Measurements from ENCODE around the gene PCDH19. TPM values are rescaled to one million over a fixed set of nuclear protein-coding genes. Genes with fewer than 3 reads are reported as not detected.

The PCDH19 gene
- total and polyA plus RNA-seq, 10 of the 15 experiments (the other 5 are each of a cell fraction or from before 2014, with no cell fraction given), result 0.01 TPM; not detected in 9

GRCh38 chrX:100405424-100405823 is 4.6 kb downstream of the PCDH19 start:
- DNase-seq (ENCODE audit: low read depth, low spot score) (no peak), FAIRE-seq (no peak), ATAC-seq (no peak)
- H4K20me1 ChIP-seq (ENCODE audit: control insufficient read depth, insufficient read depth), result no peaks in the 10 kb centered on the region; the same call in 1 of the 2 replicates
- ChIA-PET POLR2A (no interaction called here), RAD21 (ENCODE audit: unreplicated experiment) (no interaction called here), CTCF (no interaction called here), SMC1A (ENCODE audit: uncharacterized antibody, unreplicated experiment) (no interaction called here)
- no TSS peak for BruUV-seq (replicated peaks)
- H3K9me3 ChIP-seq (replicated peaks; ENCODE audit: control insufficient read depth, insufficient read depth, low read length), result peaks cover 15% of the 10 kb centered on the region; the same call in 1 of the 3 replicates
- H3K4me1 ChIP-seq (ENCODE audit: control insufficient read depth, insufficient read depth, low read length), result no peaks in the 10 kb centered on the region
- H3K27ac ChIP-seq (ENCODE audit: control insufficient read depth, insufficient read depth), result no peak overlapping the region
- TF ChIP-seq NRF1 (conservative IDR thresholded peaks at IDR 0.05; ENCODE audit: low read depth, low read length) (no peak), RAD51 (IDR thresholded peaks at IDR 0.05) (no peak), ZBED1 (IDR thresholded peaks at IDR 0.05; ENCODE audit: borderline replicate concordance) (no peak), SREBF2 (IDR thresholded peaks at IDR 0.05; ENCODE audit: low read length) (no peak), GABPA (IDR thresholded peaks at IDR 0.05; ENCODE audit: low read depth) (no peak), CBX5 (IDR thresholded peaks at IDR 0.05; ENCODE audit: low read depth) (no peak), MTA3 (IDR thresholded peaks at IDR 0.05; ENCODE audit: borderline replicate concordance, low read length) (no peak), NBN (IDR thresholded peaks at IDR 0.05) (no peak), SMC3 (IDR thresholded peaks at IDR 0.05; ENCODE audit: borderline replicate concordance, low read length) (no peak), BACH1 (IDR thresholded peaks at IDR 0.05; ENCODE audit: borderline replicate concordance) (no peak), CREB1 (IDR thresholded peaks at IDR 0.05; ENCODE audit: low read depth) (no peak), RFX5 (IDR thresholded peaks at IDR 0.05; ENCODE audit: low read depth, low read length) (no peak), HDGF (IDR thresholded peaks at IDR 0.05) (no peak), FOXM1 (IDR thresholded peaks at IDR 0.05; ENCODE audit: low read depth, low read length) (no peak), USF1 (IDR thresholded peaks at IDR 0.05; ENCODE audit: borderline replicate concordance, extremely low read length, insufficient read depth, low read depth, low read length) (no peak)
- TF ChIP-seq, protein P1, sequence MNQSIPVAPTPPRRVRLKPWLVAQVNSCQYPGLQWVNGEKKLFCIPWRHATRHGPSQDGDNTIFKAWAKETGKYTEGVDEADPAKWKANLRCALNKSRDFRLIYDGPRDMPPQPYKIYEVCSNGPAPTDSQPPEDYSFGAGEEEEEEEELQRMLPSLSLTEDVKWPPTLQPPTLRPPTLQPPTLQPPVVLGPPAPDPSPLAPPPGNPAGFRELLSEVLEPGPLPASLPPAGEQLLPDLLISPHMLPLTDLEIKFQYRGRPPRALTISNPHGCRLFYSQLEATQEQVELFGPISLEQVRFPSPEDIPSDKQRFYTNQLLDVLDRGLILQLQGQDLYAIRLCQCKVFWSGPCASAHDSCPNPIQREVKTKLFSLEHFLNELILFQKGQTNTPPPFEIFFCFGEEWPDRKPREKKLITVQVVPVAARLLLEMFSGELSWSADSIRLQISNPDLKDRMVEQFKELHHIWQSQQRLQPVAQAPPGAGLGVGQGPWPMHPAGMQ (IDR thresholded peaks at IDR 0.05; ENCODE audit: borderline replicate concordance), result no peak
- TF ChIP-seq, protein P2, sequence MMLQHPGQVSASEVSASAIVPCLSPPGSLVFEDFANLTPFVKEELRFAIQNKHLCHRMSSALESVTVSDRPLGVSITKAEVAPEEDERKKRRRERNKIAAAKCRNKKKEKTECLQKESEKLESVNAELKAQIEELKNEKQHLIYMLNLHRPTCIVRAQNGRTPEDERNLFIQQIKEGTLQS (IDR thresholded peaks at IDR 0.05; ENCODE audit: borderline replicate concordance, extremely low read depth, low read depth, low read length), result no peak
- TF ChIP-seq, protein P3, sequence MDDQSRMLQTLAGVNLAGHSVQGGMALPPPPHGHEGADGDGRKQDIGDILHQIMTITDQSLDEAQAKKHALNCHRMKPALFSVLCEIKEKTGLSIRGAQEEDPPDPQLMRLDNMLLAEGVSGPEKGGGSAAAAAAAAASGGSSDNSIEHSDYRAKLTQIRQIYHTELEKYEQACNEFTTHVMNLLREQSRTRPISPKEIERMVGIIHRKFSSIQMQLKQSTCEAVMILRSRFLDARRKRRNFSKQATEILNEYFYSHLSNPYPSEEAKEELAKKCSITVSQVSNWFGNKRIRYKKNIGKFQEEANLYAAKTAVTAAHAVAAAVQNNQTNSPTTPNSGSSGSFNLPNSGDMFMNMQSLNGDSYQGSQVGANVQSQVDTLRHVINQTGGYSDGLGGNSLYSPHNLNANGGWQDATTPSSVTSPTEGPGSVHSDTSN (IDR thresholded peaks at IDR 0.05; ENCODE audit: insufficient replicate concordance, low read depth, low read length), result no peak
- TF ChIP-seq, protein P4, sequence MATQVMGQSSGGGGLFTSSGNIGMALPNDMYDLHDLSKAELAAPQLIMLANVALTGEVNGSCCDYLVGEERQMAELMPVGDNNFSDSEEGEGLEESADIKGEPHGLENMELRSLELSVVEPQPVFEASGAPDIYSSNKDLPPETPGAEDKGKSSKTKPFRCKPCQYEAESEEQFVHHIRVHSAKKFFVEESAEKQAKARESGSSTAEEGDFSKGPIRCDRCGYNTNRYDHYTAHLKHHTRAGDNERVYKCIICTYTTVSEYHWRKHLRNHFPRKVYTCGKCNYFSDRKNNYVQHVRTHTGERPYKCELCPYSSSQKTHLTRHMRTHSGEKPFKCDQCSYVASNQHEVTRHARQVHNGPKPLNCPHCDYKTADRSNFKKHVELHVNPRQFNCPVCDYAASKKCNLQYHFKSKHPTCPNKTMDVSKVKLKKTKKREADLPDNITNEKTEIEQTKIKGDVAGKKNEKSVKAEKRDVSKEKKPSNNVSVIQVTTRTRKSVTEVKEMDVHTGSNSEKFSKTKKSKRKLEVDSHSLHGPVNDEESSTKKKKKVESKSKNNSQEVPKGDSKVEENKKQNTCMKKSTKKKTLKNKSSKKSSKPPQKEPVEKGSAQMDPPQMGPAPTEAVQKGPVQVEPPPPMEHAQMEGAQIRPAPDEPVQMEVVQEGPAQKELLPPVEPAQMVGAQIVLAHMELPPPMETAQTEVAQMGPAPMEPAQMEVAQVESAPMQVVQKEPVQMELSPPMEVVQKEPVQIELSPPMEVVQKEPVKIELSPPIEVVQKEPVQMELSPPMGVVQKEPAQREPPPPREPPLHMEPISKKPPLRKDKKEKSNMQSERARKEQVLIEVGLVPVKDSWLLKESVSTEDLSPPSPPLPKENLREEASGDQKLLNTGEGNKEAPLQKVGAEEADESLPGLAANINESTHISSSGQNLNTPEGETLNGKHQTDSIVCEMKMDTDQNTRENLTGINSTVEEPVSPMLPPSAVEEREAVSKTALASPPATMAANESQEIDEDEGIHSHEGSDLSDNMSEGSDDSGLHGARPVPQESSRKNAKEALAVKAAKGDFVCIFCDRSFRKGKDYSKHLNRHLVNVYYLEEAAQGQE (IDR thresholded peaks at IDR 0.05; ENCODE audit: low read depth, low read length), result no peak
- in situ Hi-C loops (cut with MboI) (loop anchor here (25.0 kb wide), 1 partner anchor 1118 kb away; no protein-coding TSS in a partner anchor), intact Hi-C loops (cut with micrococcal nuclease; ENCODE audit: unreplicated experiment) (no loop called here)
- H3K79me2 ChIP-seq (ENCODE audit: control insufficient read depth, insufficient read depth, low read length), result no peaks in the 10 kb centered on the region
- H3K4me3 ChIP-seq, result no peak overlapping the region
- H3K9ac ChIP-seq (ENCODE audit: control insufficient read depth, insufficient read depth, low read length), result no peak overlapping the region
- no peak overlapping the region for H2AFZ ChIP-seq (ENCODE audit: control insufficient read depth, low read depth, low read length)
- no peaks in the 10 kb centered on the region for H3K36me3 ChIP-seq (ENCODE audit: control insufficient read depth in 2 of 2, insufficient read depth in 2 of 2, low read length in 1 of 2)
- no peak overlapping the region for H3K4me2 ChIP-seq (ENCODE audit: control insufficient read depth, insufficient read depth)
- no peaks in the 10 kb centered on the region; a peak in 1 of 4 replicates for H3K27me3 ChIP-seq (replicated peaks in 1 of 2; ENCODE audit: control insufficient read depth in 2 of 2, insufficient read depth in 2 of 2, low read length in 1 of 2)

All from GM12878 (cell line).